ENCODE results near the gene SV2C.

The SV2C gene

DNA sequence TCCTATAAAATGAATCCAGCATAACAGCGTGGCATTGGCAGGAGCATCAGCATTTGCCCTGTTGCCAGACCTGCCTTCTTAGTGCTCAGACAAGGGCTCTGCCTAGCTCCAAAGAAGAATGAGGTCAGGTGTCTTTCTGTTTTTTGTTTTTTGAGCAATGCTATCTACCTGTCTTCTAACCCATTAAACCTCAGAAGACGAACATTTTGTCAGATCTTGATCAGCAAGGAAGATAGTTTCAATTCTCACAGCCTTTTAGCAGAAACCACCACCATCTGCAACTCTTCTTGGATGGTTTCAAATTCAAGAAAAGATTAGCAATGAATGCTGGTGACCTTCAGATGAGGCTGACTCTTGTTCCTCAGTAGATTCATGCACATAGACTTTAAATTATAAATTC is 216.4 kb downstream of the SV2C start:
- TF ChIP-seq, protein P1, sequence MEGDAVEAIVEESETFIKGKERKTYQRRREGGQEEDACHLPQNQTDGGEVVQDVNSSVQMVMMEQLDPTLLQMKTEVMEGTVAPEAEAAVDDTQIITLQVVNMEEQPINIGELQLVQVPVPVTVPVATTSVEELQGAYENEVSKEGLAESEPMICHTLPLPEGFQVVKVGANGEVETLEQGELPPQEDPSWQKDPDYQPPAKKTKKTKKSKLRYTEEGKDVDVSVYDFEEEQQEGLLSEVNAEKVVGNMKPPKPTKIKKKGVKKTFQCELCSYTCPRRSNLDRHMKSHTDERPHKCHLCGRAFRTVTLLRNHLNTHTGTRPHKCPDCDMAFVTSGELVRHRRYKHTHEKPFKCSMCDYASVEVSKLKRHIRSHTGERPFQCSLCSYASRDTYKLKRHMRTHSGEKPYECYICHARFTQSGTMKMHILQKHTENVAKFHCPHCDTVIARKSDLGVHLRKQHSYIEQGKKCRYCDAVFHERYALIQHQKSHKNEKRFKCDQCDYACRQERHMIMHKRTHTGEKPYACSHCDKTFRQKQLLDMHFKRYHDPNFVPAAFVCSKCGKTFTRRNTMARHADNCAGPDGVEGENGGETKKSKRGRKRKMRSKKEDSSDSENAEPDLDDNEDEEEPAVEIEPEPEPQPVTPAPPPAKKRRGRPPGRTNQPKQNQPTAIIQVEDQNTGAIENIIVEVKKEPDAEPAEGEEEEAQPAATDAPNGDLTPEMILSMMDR (IDR thresholded peaks at IDR 0.05), result no peak

DNA sequence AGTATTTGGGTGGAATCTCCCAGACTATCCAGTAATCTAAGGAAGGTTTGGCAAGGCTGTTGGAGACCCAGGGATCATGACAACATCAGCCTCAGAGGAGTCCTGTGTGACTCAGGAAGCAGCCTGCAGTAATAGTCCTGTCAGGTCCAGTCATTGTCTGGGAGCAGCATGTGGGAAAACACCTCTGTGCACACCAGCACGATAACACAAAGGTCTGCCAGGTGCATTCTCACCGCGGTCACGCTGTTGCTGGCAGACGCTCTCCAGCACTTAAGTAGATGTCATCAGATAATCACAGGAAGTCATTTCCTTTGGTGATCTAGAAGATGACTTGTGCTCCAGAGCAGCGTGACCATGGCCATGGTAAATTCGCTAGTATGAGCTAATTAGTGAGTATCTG is 220.7 kb downstream of the SV2C start:
- TF ChIP-seq, protein P1 (IDR thresholded peaks at IDR 0.05), result no peak

DNA sequence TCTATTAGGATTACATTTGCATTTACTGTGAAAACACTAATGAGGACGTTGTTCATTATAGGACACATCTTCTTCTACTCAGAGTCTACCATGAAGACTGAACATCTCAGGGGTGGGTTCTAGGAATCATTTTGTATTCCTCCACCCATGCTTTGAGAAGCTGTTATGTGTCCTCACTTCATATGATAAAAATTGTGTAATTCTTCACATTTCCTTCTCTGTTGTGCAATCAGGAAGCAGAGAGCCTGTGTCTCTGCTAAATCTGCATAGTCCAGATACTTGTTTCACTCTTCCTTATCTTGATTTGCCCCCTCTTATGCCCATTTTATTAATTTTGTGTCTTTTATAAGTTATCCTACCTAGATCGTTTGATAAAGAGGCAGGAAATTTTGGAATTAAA is 222.1 kb downstream of the SV2C start:
- TF ChIP-seq, protein P1 (IDR thresholded peaks at IDR 0.05), result no peak

DNA sequence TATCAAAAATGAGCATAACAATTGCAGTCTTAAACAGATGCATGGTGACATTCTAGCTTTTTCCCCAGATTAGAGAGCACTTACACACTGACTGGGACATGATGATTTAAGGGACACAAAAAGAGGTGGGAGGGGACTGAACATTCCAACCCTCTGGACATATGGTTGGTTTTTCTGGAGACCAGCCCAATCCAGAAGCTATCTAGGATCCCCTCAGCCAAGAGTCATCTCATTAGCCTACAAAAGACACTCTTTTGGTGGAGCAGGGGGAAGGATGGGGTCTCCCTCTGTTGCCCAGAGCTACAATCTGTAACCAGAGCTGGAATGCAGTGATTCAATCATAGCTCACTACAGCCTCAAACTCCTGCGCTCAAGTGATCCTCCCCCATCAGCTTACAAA is 222.6 kb downstream of the SV2C start:
- TF ChIP-seq, protein P1 (IDR thresholded peaks at IDR 0.05), result no peak

DNA sequence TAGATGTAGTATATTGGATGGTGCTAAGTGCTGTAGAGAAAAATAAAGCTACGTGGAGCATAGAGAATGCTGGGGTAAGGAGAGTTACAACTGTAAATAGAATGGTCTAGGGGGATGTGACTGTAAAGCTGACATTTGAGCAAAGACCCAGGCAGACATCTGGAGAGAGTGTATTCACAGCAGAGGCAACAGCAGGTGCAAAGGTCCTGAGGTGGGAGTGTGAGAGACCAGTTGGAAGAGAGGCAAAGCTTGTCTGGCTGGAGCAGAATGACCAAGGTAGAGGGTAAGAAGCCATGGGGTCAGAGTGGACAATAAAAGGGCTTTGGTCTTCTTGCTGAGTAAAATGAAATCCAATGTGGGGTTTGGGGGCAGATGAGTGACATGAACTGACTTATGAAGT is 227.0 kb downstream of the SV2C start:
- TF ChIP-seq, protein P1 (IDR thresholded peaks at IDR 0.05), result no peak

DNA sequence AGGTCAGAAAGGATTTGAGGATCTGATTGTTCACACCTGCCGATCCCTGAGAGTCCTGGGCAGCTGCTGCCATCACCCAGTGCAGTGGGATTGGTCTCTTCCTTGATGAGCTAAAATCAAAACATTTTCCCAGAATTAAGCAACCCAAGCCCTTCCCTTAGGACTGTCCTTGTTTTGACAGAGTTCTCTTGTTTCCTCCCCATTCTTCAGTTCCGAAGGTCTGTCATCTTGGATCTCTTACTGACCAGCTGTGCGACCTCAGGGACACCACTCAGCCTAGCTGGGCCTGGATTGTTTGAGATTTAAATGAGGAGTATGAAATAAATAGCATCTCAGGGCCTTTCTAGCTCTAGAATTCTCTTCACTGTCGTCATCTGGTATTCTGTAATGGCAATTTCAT is 229.6 kb downstream of the SV2C start:
- TF ChIP-seq, protein P1 (IDR thresholded peaks at IDR 0.05), result no peak

DNA sequence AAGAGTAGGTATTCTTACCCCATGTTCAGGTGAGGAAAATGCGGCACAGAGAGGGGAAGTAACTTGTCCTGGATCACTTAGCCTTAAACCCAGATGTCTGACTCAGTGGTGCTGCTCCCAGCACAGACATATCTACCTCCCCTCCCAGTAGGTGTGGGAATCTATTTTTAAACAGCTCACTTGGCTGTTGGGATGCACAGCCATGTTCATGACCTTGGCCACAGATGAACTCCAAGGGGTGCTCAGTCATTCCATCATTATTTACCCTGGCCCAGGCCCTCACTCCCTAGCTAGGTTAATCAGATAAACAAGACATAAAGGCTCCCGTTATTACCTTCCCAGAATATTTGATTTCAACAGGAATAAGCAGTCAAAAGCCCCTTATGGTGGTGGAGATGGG is 231.5 kb downstream of the SV2C start:
- TF ChIP-seq, protein P1 (IDR thresholded peaks at IDR 0.05), result no peak

DNA sequence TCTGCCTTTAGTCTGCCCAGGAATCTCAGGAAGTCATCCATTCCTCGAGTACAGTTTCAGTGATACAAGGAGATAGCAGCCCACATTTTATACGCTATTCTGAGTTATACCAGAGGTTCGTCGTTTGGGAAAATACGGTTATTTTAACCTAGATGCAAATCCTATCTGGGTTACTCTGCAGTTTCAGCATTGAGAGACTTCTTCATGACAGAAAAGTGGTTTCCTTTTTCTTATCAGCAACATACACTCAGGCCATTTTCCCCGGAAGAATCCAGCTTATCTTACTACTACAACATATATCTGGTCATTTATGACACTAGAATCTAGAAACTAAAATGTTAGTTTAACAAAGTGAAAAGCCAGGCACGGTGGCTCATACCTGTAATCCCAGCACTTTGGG is 236.5 kb downstream of the SV2C start:
- TF ChIP-seq, protein P1 (IDR thresholded peaks at IDR 0.05), result no peak
